COLO668 (cell line): ENCODE results near the gene FAM241B.

Experiments
- DNase-seq: peaks from one replicate; lab custom pipeline; 2025; ENCODE audit not compliant: unreplicated experiment; lab: John Stamatoyannopoulos, UW

Gene FAM241B

GRCh38 chr10:69633673-69634635 lies 3.9 kb downstream of the FAM241B start:
- no peak for DNase-seq

- no peak for DNase-seq
Observed at GRCh38 chr10:69634759-69635425, 4.8 kb downstream of the FAM241B start.

- no peak for DNase-seq
Observed at GRCh38 chr10:69635428-69636272, 5.6 kb downstream of the FAM241B start.

GRCh38 chr10:69636273-69636575 lies 6.2 kb downstream of the FAM241B start:
- DNase-seq: no peak

- peak; percentile 13 for DNase-seq
Observed at GRCh38 chr10:69636626-69637605, 6.9 kb downstream of the FAM241B start.

- no peak for DNase-seq
Observed at GRCh38 chr10:69638642-69639041, 8.6 kb downstream of the FAM241B start.

- DNase-seq: peak; percentile 17
Observed at GRCh38 chr10:69639291-69640195, 9.5 kb downstream of the FAM241B start.

GRCh38 chr10:69640196-69640980 lies 10.3 kb downstream of the FAM241B start:
- DNase-seq: no peak

- DNase-seq: no peak
Observed at GRCh38 chr10:69641261-69641980, 11.4 kb downstream of the FAM241B start.

- no peak for DNase-seq
Observed at GRCh38 chr10:69642747-69643146, 12.7 kb downstream of the FAM241B start.

- no peak for DNase-seq
Observed at GRCh38 chr10:69643779-69644657, 14.0 kb downstream of the FAM241B start.

- peak; percentile 7 for DNase-seq
Observed at GRCh38 chr10:69644658-69645295, 14.7 kb downstream of the FAM241B start.

GRCh38 chr10:69645296-69646184 lies 15.5 kb downstream of the FAM241B start:
- DNase-seq: no peak

GRCh38 chr10:69646185-69647060 lies 16.4 kb downstream of the FAM241B start:
- no peak for DNase-seq
